Measurements from ENCODE around the gene MUCL1.
"Not testable (repeated sequence)": the region's sequence is repeated elsewhere in the genome, so short reads cannot be mapped to it uniquely, and the experiment has no call there.

MUCL1 gene

GRCh38 chr12:54868690-54869089, 14.4 kb downstream of the MUCL1 start:
- TF ChIP-seq CTCF (IDR thresholded peaks at IDR 0.05; ENCODE audit: insufficient read depth, low read depth, low read length, missing control alignments): no peak
- DNase-seq (ENCODE audit: low read depth): no peak
- H3K4me3 ChIP-seq (ENCODE audit: low read depth, low read length): no peak overlapping the region

GRCh38 chr12:54870048-54870447, 15.7 kb downstream of the MUCL1 start:
- TF ChIP-seq CTCF (IDR thresholded peaks at IDR 0.05; ENCODE audit: insufficient read depth, low read depth, low read length, missing control alignments): no peak
- no peak overlapping the region for H3K4me3 ChIP-seq (ENCODE audit: low read depth, low read length)
- no peak for DNase-seq (ENCODE audit: low read depth)

GRCh38 chr12:54870617-54871016, 16.3 kb downstream of the MUCL1 start:
- H3K4me3 ChIP-seq (ENCODE audit: low read depth, low read length): no peak overlapping the region
- no peak for TF ChIP-seq CTCF (IDR thresholded peaks at IDR 0.05; ENCODE audit: insufficient read depth, low read depth, low read length, missing control alignments)
- DNase-seq (ENCODE audit: low read depth): no peak

- DNase-seq (ENCODE audit: low read depth): no peak
- no peak for TF ChIP-seq CTCF (IDR thresholded peaks at IDR 0.05; ENCODE audit: insufficient read depth, low read depth, low read length, missing control alignments)
- H3K4me3 ChIP-seq (ENCODE audit: low read depth, low read length): no peak overlapping the region
Observed at GRCh38 chr12:54879150-54879549, 24.8 kb downstream of the MUCL1 start.

GRCh38 chr12:54879579-54879978, 25.3 kb downstream of the MUCL1 start:
- TF ChIP-seq CTCF (IDR thresholded peaks at IDR 0.05; ENCODE audit: insufficient read depth, low read depth, low read length, missing control alignments): no peak
- DNase-seq (ENCODE audit: low read depth): no peak

GRCh38 chr12:54882079-54882478, 27.8 kb downstream of the MUCL1 start:
- no peak for DNase-seq (ENCODE audit: low read depth)
- TF ChIP-seq CTCF (IDR thresholded peaks at IDR 0.05; ENCODE audit: insufficient read depth, low read depth, low read length, missing control alignments): no peak
- no peak overlapping the region for H3K4me3 ChIP-seq (ENCODE audit: low read depth, low read length)

More at GRCh38 chr12:54879579-54879978, 25.3 kb downstream of the MUCL1 start:
- H3K4me3 ChIP-seq (ENCODE audit: low read depth, low read length): no peak overlapping the region

GRCh38 chr12:54882597-54882996, 28.3 kb downstream of the MUCL1 start:
- not testable (repeated sequence) for H3K4me3 ChIP-seq (ENCODE audit: low read depth, low read length); DNase-seq (ENCODE audit: low read depth)

- H3K4me3 ChIP-seq (ENCODE audit: low read depth, low read length); DNase-seq (ENCODE audit: low read depth): not testable (repeated sequence)
Observed at GRCh38 chr12:54888428-54888827, 34.1 kb downstream of the MUCL1 start.
